ENCODE measurements around the gene CYSLTR2. TPM values are rescaled to one million over a fixed set of nuclear protein-coding genes. Genes with fewer than 3 reads are reported as not detected.

The CYSLTR2 gene
- total and polyA plus RNA-seq, 10 donors = 0.61 to 8.3 (median 5.3) TPM

GRCh38 chr13:48748681-48749080 is 95.0 kb downstream of the CYSLTR2 start:
- intact Hi-C loops (cut with DNase I; ENCODE audit: low total_unique reads) = no loop called here
- peaks cover 0 to 25% (median 11%) of the 10 kb centered on the region in 6 donors for H3K4me1 ChIP-seq
- TF ChIP-seq POLR2AphosphoS5 (IDR thresholded peaks at IDR 0.05) = no peak
- TF ChIP-seq POLR2A (IDR thresholded peaks at IDR 0.05) = no peak
- no peak for TF ChIP-seq CTCF (IDR thresholded peaks at IDR 0.05 in 8 of 11, conservative IDR thresholded peaks at IDR 0.05 in 3 of 11)
- no peak for DNase-seq
- no peaks in the 10 kb centered on the region for H3K36me3 ChIP-seq
- H3K4me3 ChIP-seq = no peak overlapping the region
- WGBS, 5 donors = 74 to 97% (median 87%) methylated on average over 2 of the region's 2 CpGs
- no peaks in the 10 kb centered on the region for H3K9me3 ChIP-seq
- no peaks in the 10 kb centered on the region for H3K27me3 ChIP-seq (replicated peaks in 1 of 7)
- H3K27ac ChIP-seq = no peak overlapping the region

DNA sequence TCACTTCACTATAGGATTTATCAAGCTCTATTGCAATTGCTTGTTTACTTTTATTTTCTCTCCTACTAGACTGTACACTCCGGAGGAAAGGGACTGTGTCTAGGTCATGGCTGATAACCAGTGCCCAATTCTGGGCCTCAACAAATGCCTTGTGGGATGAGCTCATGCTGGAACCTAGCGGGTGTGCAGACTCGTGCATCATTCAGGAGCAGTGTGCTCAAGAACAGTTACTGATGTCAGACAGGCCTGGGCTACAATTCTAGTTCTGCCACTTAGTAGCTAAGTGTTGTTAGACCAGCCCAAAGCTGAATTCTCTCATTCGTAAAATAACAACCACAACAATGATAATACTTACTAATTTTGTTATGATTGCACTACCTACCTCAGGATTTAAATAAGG is 95.4 kb downstream of the CYSLTR2 start:
- Histone ChIP-seq H3K36me3 (no peaks in the 10 kb centered on the region), H3K4me1 (peaks cover 0 to 25% (median 11%) of the 10 kb centered on the region in 6 donors), H3K27ac (peak overlapping the region in 1 of 8 donors; percentile 18), H3K27me3 (replicated peaks in 1 of 7) (no peaks in the 10 kb centered on the region), H3K9me3 (no peaks in the 10 kb centered on the region), H3K4me3 (no peak overlapping the region)
- TF ChIP-seq CTCF (IDR thresholded peaks at IDR 0.05 in 8 of 11, conservative IDR thresholded peaks at IDR 0.05 in 3 of 11) (no peak), POLR2A (IDR thresholded peaks at IDR 0.05) (no peak), POLR2AphosphoS5 (IDR thresholded peaks at IDR 0.05) (no peak)
- 84 to 88% (median 87%) methylated on average over 4 of the region's 4 CpGs for WGBS, 5 donors
- DNase-seq = no peak
- intact Hi-C loops (cut with DNase I; ENCODE audit: low total_unique reads) = no loop called here

- intact Hi-C loops (cut with DNase I; ENCODE audit: low total_unique reads) = no loop called here
- Histone ChIP-seq H3K4me1 (peaks cover 0 to 25% (median 11%) of the 10 kb centered on the region in 6 donors), H3K9me3 (peaks cover 0 to 2% (median 0%) of the 10 kb centered on the region in 8 donors), H3K36me3 (no peaks in the 10 kb centered on the region), H3K27ac (peak overlapping the region in 5 of 8 donors; percentile 18 to 56 (median 36)), H3K27me3 (replicated peaks in 1 of 7) (no peaks in the 10 kb centered on the region), H3K4me3 (no peak overlapping the region)
- no peak for TF ChIP-seq POLR2A (IDR thresholded peaks at IDR 0.05)
- peak in 1 of 3 donors; percentile 8 for TF ChIP-seq POLR2AphosphoS5 (IDR thresholded peaks at IDR 0.05)
- peak in 5 of 11 experiments; percentile 11 to 43 (median 28) for TF ChIP-seq CTCF (IDR thresholded peaks at IDR 0.05 in 8 of 11, conservative IDR thresholded peaks at IDR 0.05 in 3 of 11)
- no peak for DNase-seq
- 44 to 55% (median 46%) methylated on average over 15 of the region's 15 CpGs for WGBS, 5 donors
These were observed 96.2 kb downstream of the CYSLTR2 start for GRCh38 chr13:48749699-48750473.

- Histone ChIP-seq H3K36me3 (no peaks in the 10 kb centered on the region), H3K27ac (peak overlapping the region in 6 of 8 donors; percentile 21 to 56 (median 36)), H3K4me3 (no peak overlapping the region), H3K9me3 (peaks cover 0 to 11% (median 5%) of the 10 kb centered on the region in 8 donors), H3K27me3 (replicated peaks in 1 of 7) (no peaks in the 10 kb centered on the region), H3K4me1 (peaks cover 0 to 25% (median 11%) of the 10 kb centered on the region in 6 donors)
- TF ChIP-seq POLR2A (IDR thresholded peaks at IDR 0.05) = no peak
- no peak for TF ChIP-seq POLR2AphosphoS5 (IDR thresholded peaks at IDR 0.05)
- TF ChIP-seq CTCF (IDR thresholded peaks at IDR 0.05 in 8 of 11, conservative IDR thresholded peaks at IDR 0.05 in 3 of 11) = no peak
- WGBS, 5 donors = 58 to 79% (median 76%) methylated on average over 9 of the region's 9 CpGs
- intact Hi-C loops (cut with DNase I; ENCODE audit: low total_unique reads) = no loop called here
- DNase-seq = no peak
These were observed 97.1 kb downstream of the CYSLTR2 start for GRCh38 chr13:48750588-48751383.
